Bronchial epithelial cell (primary cell): ENCODE data around the gene NLGN1. TPM values are rescaled to one million over a fixed set of nuclear protein-coding genes. Genes with fewer than 3 reads are reported as not detected.

Experiments
- DNase-seq: peaks from one replicate; pipeline ENCODE4 v3.0.0-alpha.2; 2010; ENCODE audit warnings: low read depth
- FAIRE-seq: peaks from 2 replicates; lab custom pipeline; 2011; peaks lifted over from hg19 to GRCh38; lab: Jason Lieb, UNC
- H3K27me3 ChIP-seq: 2 replicates; pipeline ENCODE4 v1.5.1; 2011; ENCODE audit warnings: low read length; ENCODE audit not compliant: control insufficient read depth, insufficient read depth
- H3K36me3 ChIP-seq: 2 replicates; pipeline ENCODE4 v1.5.1; 2011; ENCODE audit warnings: low read length; ENCODE audit not compliant: control insufficient read depth, insufficient read depth
- H3K4me3 ChIP-seq: 2 replicates; pipeline ENCODE4 v1.5.1; 2011; ENCODE audit warnings: mild to moderate bottlenecking, low read depth, low read length, control low read depth
- total RNA-seq: library from RNA; depleted of rRNA; stranded (reverse); fragments of >200 nt; gene quantifications from 2 replicates; pipeline ENCODE4 v1.2.1, GENCODE V29; 2014
- TF ChIP-seq, protein P1 (sequence below): IDR thresholded peaks from 2 replicates; pipeline ENCODE4 v1.5.1; 2011; ENCODE audit warnings: mild to moderate bottlenecking, moderate library complexity, low read length, control low read depth, inconsistent platforms; ENCODE audit not compliant: insufficient read depth, severe bottlenecking

The NLGN1 gene
- total RNA-seq, 1 donor from 2014 or later = under 0.01 TPM

DNA sequence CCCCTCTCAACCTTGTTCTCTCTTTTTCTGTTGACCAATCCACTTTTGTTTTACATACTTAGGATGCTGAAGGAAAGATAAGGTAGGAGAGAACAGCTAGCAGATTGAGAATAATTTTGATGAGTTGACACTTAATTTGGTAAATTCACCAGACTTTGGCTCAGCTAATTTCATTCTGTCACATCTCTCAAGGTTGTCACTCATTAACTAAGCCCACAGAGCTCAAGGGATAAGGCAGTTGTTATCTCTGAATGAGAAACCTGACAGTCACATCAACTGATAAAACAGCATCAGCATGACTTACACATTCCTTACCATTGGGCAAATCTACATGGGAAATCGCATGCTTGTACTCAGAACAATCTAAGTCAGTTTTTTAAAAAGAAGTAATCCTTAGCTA lies 591.4 kb downstream of the NLGN1 start:
- TF ChIP-seq, protein P1, sequence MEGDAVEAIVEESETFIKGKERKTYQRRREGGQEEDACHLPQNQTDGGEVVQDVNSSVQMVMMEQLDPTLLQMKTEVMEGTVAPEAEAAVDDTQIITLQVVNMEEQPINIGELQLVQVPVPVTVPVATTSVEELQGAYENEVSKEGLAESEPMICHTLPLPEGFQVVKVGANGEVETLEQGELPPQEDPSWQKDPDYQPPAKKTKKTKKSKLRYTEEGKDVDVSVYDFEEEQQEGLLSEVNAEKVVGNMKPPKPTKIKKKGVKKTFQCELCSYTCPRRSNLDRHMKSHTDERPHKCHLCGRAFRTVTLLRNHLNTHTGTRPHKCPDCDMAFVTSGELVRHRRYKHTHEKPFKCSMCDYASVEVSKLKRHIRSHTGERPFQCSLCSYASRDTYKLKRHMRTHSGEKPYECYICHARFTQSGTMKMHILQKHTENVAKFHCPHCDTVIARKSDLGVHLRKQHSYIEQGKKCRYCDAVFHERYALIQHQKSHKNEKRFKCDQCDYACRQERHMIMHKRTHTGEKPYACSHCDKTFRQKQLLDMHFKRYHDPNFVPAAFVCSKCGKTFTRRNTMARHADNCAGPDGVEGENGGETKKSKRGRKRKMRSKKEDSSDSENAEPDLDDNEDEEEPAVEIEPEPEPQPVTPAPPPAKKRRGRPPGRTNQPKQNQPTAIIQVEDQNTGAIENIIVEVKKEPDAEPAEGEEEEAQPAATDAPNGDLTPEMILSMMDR = no peak
- no peak for DNase-seq
- no peaks in the 10 kb centered on the region for H3K36me3 ChIP-seq
- no peak for FAIRE-seq
- no peaks in the 10 kb centered on the region for H3K27me3 ChIP-seq
- H3K4me3 ChIP-seq = no peak overlapping the region

DNA sequence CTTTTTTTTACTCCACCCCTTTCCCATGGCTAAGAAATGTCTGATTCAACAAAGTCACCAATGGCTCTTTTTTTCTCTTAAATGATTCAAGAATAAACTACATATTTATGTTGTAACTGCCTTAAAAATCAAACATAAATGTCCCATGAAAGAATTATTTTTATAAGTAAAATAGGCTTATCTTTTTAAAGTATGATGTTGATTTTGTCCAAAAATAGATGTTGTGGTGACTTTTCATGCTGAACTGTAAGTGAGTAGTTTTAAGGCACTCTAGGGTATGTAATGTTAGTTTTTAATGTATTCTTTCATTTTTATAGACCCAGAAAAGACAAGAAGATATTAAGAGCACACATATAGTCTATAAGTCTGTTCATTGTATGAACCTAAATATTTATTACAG lies 594.9 kb downstream of the NLGN1 start:
- no peak for FAIRE-seq
- TF ChIP-seq, protein P1 = no peak

DNA sequence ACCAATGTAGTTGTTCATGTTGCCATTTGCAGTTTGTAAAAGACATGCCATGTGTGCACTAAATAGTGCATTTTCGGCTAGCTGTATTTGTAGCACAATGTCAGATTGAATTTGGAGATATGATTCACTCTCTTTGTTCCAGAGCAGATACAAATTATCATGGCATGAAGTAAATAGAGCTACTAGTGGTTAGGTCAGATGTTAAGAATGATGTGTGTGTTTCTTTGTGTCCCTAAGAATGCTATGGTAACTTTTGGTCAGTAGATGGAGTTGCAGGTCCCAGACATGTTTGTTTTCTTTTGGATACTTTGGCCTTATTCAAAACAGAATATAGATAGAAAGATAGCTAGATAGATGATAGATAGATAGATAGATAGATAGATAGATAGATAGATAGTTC lies 595.8 kb downstream of the NLGN1 start:
- Histone ChIP-seq H3K27me3 (no peaks in the 10 kb centered on the region), H3K4me3 (no peak overlapping the region), H3K36me3 (no peaks in the 10 kb centered on the region)
- TF ChIP-seq, protein P1 = no peak
- FAIRE-seq (no peak), DNase-seq (peak; percentile 41)

More for the DNA sequence above, 594.9 kb downstream of the NLGN1 start:
- Histone ChIP-seq H3K27me3 (no peaks in the 10 kb centered on the region), H3K4me3 (no peak overlapping the region), H3K36me3 (no peaks in the 10 kb centered on the region)
- no peak for DNase-seq

DNA sequence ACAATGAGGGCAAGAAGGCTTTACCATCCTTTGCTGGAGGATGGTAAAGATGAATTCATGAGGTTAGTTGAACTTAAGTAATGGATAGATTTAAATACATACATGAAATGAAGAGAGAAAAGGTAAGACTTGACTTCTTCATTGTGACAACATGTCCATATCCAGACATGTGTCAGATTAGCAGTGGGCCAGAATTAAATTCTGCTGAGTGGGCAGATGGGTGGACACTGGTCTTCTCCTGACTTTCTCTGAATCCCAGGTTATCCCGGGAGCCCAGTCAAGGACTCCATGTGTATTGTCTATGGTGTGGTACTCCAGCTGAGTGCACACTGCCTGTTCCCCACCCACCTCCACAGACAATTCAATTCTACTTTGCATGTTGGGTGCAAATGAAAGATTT lies 603.1 kb downstream of the NLGN1 start:
- no peaks in the 10 kb centered on the region for H3K36me3 ChIP-seq
- FAIRE-seq = no peak
- TF ChIP-seq, protein P1 = no peak

DNA sequence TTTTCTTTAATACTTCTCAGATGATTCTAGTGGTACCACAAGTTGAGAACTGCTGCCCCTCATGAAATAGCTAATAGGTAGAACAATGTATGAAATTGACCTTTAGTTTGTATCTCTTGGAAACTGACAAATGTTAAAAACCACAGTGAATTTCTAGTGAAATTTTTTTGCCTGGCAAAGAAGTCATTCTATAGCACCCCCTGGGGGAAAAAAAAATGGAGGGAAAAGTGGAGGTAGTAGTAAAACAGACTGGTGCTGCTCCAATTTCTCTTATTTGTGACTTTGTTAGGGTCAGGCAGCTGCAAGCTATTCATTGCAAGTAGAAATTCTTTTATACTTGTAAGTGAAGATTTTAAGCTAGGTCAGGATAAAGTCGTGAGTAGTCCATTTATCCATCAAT lies 605.0 kb downstream of the NLGN1 start:
- FAIRE-seq (no peak), DNase-seq (no peak)
- Histone ChIP-seq H3K27me3 (no peaks in the 10 kb centered on the region), H3K36me3 (no peaks in the 10 kb centered on the region), H3K4me3 (no peak overlapping the region)
- TF ChIP-seq, protein P1 = peak; percentile 1

More for the DNA sequence above, 603.1 kb downstream of the NLGN1 start:
- DNase-seq = no peak
- no peaks in the 10 kb centered on the region for H3K27me3 ChIP-seq
- no peak overlapping the region for H3K4me3 ChIP-seq

DNA sequence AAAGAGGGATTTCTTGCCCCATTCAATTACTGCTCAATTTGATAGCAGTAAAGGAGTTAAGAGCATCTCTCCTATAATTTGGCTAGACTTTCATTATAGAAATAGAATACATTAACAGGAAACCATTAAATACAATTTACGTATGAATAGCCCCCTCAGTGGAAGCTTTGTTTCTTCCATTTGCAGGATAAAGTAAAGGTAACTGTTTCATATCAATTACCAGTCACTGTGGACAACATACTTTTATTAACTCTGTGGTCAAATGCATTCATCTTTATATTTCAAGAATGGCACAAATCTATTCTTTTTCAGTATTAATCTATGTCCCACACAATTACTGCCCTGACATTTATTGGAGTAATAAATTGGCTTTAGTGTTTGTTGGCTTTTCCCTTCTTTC lies 613.4 kb downstream of the NLGN1 start:
- H3K36me3 ChIP-seq = no peaks in the 10 kb centered on the region
- TF ChIP-seq, protein P1 = no peak
- H3K4me3 ChIP-seq = no peak overlapping the region
- FAIRE-seq (no peak), DNase-seq (no peak)
- H3K27me3 ChIP-seq = no peaks in the 10 kb centered on the region
